ENCODE measurements around the gene VPS37D. TPM values are rescaled to one million over a fixed set of nuclear protein-coding genes. Genes with fewer than 3 reads are reported as not detected.

VPS37D gene
- total RNA-seq, 1 donor from 2014 or later = 17.2 TPM

DNA sequence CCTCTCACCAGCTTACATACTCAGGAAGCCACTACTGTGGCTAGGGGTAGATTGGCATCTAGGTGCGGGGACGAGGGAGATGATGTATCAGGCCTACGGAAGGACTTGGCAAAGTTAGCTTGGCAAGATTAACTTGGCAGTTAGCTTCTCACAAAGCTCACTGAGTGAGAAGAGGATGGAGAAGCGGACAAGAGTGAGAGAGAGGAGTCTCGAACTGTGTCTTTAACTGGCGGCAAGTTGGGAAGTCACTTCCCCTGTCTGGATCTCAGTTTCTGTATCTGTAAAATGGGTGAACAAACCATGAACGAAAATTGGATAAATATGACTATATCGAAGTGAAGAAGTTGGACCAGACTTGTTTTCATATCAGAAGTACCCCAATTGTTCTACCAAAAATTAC is 33.8 kb upstream of the VPS37D start:
- TF ChIP-seq, protein P1, sequence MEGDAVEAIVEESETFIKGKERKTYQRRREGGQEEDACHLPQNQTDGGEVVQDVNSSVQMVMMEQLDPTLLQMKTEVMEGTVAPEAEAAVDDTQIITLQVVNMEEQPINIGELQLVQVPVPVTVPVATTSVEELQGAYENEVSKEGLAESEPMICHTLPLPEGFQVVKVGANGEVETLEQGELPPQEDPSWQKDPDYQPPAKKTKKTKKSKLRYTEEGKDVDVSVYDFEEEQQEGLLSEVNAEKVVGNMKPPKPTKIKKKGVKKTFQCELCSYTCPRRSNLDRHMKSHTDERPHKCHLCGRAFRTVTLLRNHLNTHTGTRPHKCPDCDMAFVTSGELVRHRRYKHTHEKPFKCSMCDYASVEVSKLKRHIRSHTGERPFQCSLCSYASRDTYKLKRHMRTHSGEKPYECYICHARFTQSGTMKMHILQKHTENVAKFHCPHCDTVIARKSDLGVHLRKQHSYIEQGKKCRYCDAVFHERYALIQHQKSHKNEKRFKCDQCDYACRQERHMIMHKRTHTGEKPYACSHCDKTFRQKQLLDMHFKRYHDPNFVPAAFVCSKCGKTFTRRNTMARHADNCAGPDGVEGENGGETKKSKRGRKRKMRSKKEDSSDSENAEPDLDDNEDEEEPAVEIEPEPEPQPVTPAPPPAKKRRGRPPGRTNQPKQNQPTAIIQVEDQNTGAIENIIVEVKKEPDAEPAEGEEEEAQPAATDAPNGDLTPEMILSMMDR (IDR thresholded peaks at IDR 0.05; ENCODE audit: partially characterized antibody, unreplicated experiment) = no peak
- no peak overlapping the region for H3K4me3 Mint-ChIP-seq (ENCODE audit: unreplicated experiment)
- no peaks in the 10 kb centered on the region for H3K36me3 Mint-ChIP-seq (ENCODE audit: unreplicated experiment)
- no peak overlapping the region for H3K27ac Mint-ChIP-seq (ENCODE audit: unreplicated experiment)
- peaks cover 3% of the 10 kb centered on the region for H3K27me3 Mint-ChIP-seq (ENCODE audit: unreplicated experiment)
- H3K9me3 Mint-ChIP-seq (ENCODE audit: unreplicated experiment) = peaks cover 4% of the 10 kb centered on the region
- no peaks in the 10 kb centered on the region for H3K4me1 Mint-ChIP-seq (ENCODE audit: low read depth, unreplicated experiment)
- no peak for DNase-seq

DNA sequence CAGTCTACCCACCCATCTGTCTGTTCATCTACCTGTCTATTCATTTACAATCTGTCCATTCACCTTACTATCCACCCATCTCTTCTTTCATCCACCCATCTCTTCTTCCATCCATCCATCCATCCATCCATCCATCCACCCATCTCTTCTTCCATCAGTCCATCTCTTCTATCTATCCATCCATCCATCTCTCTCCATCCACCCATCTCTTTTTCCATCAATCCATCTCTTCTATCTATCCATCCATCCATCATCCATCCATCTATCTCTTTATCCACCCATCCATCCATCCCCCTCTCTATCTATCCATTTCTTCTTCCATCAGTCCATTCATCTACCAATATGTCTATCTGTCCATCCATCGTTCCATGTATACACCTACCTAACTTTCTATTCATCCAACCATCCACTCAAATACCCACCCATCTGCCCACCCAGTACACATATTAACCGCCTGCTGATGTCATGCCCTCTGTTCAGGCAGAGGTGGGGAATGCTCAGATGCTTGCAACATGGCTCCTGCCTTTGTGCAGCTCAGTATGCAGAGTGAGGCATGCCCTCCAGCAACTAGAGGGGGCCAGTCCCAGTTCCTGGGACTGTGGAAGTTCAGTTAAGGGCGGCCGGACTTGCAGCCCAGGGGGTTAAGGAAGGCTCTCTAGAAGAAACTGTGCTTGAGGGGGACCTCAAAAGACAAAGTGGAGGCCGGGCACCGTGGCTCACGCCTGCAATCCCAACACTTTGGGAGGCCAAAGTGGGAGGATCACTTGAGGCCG is 32.0 kb upstream of the VPS37D start:
- Mint-ChIP-seq H3K27me3 (ENCODE audit: unreplicated experiment) (peaks cover 1% of the 10 kb centered on the region), H3K9me3 (ENCODE audit: unreplicated experiment) (peaks cover 4% of the 10 kb centered on the region), H3K27ac (ENCODE audit: unreplicated experiment) (no peak overlapping the region), H3K4me3 (ENCODE audit: unreplicated experiment) (no peak overlapping the region), H3K4me1 (ENCODE audit: low read depth, unreplicated experiment) (no peaks in the 10 kb centered on the region), H3K36me3 (ENCODE audit: unreplicated experiment) (no peaks in the 10 kb centered on the region)
- TF ChIP-seq, protein P1 (IDR thresholded peaks at IDR 0.05; ENCODE audit: partially characterized antibody, unreplicated experiment) = no peak
- no peak for DNase-seq

DNA sequence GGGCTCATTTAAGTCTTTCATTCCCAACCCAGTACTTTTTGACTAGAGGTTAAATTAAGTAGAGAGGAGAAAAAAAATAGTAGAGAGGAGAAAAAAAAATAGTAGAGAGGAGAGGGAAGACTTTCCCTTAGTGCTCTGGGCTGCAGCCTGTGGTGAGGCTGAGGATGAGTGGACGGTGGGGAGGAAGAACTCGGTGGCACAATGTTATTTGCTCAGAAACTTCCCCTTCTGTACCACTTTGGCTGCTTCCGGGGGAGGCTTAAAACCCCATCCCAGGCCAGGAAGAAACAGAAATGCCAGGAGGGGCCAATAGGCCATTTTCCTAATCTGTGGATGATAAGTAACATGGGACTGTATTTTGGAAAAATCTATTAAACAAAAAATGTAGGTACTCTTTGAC is 28.7 kb upstream of the VPS37D start:
- DNase-seq = no peak
- Mint-ChIP-seq H3K27me3 (ENCODE audit: unreplicated experiment) (peaks cover 1% of the 10 kb centered on the region), H3K27ac (ENCODE audit: unreplicated experiment) (no peak overlapping the region), H3K4me1 (ENCODE audit: low read depth, unreplicated experiment) (no peaks in the 10 kb centered on the region), H3K9me3 (ENCODE audit: unreplicated experiment) (peaks cover 4% of the 10 kb centered on the region), H3K4me3 (ENCODE audit: unreplicated experiment) (no peak overlapping the region), H3K36me3 (ENCODE audit: unreplicated experiment) (no peaks in the 10 kb centered on the region)
- TF ChIP-seq, protein P1 (IDR thresholded peaks at IDR 0.05; ENCODE audit: partially characterized antibody, unreplicated experiment) = no peak

DNA sequence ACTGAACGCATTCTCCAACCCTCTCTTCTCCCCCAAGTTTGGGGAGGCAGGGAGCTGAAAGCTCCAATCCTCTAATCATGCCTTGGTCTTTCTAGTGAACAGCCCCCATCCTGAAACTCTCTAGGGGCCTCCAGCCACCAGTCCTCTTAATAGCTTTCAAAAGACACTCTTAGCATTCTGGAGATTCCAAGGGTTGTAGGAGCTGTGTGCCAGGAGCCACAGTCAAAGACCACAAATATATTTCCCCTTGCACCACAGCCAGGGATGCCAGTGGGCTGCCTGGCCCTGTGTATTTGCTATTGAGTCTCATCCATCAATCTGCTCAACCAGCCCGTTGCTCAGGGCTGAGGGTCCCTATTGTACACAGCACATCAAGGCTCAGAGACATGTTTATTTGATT is 24.8 kb upstream of the VPS37D start:
- Mint-ChIP-seq H3K9me3 (ENCODE audit: unreplicated experiment) (peaks cover 2% of the 10 kb centered on the region), H3K4me3 (ENCODE audit: unreplicated experiment) (no peak overlapping the region), H3K4me1 (ENCODE audit: low read depth, unreplicated experiment) (no peaks in the 10 kb centered on the region), H3K27me3 (ENCODE audit: unreplicated experiment) (peaks cover 13% of the 10 kb centered on the region), H3K36me3 (ENCODE audit: unreplicated experiment) (no peaks in the 10 kb centered on the region), H3K27ac (ENCODE audit: unreplicated experiment) (no peak overlapping the region)
- TF ChIP-seq, protein P1 (IDR thresholded peaks at IDR 0.05; ENCODE audit: partially characterized antibody, unreplicated experiment) = no peak
- no peak for DNase-seq

DNA sequence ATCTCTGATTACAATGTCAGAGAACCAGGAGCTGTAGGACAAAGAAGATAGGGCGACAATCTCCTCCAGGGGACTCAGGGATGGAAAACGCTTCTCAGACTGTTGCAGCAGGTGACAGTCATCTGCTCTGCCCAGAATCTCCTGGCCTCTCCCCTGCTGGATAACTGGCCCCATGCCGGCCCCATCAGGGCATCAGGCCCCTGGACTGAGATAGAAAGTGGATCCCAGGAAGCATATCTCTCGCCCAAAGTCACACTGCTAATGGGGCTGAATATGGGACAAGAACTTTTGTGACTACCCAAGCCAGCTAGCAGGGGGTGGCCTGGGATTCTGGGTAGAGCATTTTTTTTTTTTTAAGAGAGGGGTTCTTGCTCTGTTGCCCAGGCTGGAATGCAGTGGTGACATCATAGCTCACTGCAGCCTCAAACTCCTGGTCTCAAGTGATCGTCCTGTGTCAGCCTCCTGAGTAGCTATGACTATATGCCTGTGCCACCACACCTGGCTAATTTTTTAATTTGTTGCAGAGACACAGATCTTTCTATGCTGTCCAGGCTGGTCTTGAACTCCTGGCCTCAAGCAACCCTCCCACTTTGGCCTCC is 22.8 kb upstream of the VPS37D start:
- Mint-ChIP-seq H3K36me3 (ENCODE audit: unreplicated experiment) (no peaks in the 10 kb centered on the region), H3K4me3 (ENCODE audit: unreplicated experiment) (no peak overlapping the region), H3K27me3 (ENCODE audit: unreplicated experiment) (peaks cover 16% of the 10 kb centered on the region), H3K27ac (ENCODE audit: unreplicated experiment) (no peak overlapping the region), H3K9me3 (ENCODE audit: unreplicated experiment) (no peaks in the 10 kb centered on the region), H3K4me1 (ENCODE audit: low read depth, unreplicated experiment) (no peaks in the 10 kb centered on the region)
- no peak for DNase-seq
- TF ChIP-seq, protein P1 (IDR thresholded peaks at IDR 0.05; ENCODE audit: partially characterized antibody, unreplicated experiment) = no peak
